HUES6 (cell line): ENCODE data around the gene CARHSP1.
"Not testable (repeated sequence)": the region's sequence is repeated elsewhere in the genome, so short reads cannot be mapped to it uniquely, and the experiment has no call there.

Experiments used
- H3K27ac ChIP-seq: 2 replicates; pipeline ENCODE4 v1.7.0; 2013; ENCODE audit warnings: low read depth, mild to moderate bottlenecking, low read length, inconsistent platforms
- H3K27me3 ChIP-seq: 2 replicates; pipeline ENCODE4 v1.6.1; 2013; ENCODE audit warnings: low read length; ENCODE audit not compliant: control insufficient read depth, insufficient read depth
- H3K36me3 ChIP-seq: 2 replicates; pipeline ENCODE4 v1.6.1; 2013; ENCODE audit warnings: low read length; ENCODE audit not compliant: control insufficient read depth, insufficient read depth
- H3K4me1 ChIP-seq: 2 replicates; pipeline ENCODE4 v1.6.1; 2013; ENCODE audit warnings: low read length; ENCODE audit not compliant: control insufficient read depth, insufficient read depth
- H3K4me3 ChIP-seq: 2 replicates; pipeline ENCODE4 v1.5.1; 2013; ENCODE audit warnings: low read depth, low read length
- H3K9ac ChIP-seq: one replicate; pipeline ENCODE4 v1.6.1; 2013; ENCODE audit warnings: mild to moderate bottlenecking, low read length
- H3K9me3 ChIP-seq: 2 replicates; pipeline ENCODE4 v1.6.1; 2013; ENCODE audit warnings: low read depth, low read length; ENCODE audit not compliant: control insufficient read depth, insufficient read depth

CARHSP1 gene

DNA sequence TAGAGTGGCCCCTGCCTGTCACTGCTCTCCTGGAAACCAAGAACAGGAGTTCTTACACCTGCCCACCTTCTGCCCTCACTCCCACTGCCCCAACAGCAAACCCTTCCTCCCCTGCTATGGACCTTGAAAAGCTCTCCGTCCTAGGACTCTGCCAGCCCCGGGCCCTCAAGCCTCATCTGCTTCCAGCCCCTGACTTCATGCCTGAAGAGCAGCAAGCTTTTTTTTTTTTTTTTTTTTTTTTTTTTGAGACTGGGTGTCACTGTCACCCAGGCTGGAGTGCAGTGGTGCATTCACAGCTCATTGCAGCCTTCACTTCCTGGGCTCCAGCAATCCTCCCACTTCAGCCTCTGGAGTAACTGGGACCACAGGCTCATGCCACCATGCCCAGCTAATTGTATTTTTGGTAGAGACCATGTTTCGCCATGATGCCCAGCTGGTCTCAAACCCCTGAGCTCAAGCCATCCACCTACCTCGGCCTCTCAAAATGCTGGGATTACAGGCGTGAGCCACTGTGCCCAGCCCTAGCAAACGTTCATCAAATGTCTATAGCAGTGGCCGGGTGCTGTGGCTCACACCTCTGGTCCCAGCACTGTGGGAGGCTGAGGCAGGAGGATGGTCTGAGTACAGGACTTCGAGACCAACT is 16.9 kb downstream of the CARHSP1 start:
- Histone ChIP-seq H3K9ac (no peak overlapping the region), H3K9me3 (no peaks in the 10 kb centered on the region), H3K36me3 (peaks cover 88% of the 10 kb centered on the region), H3K4me1 (peaks cover 16% of the 10 kb centered on the region), H3K27me3 (no peaks in the 10 kb centered on the region), H3K4me3 (no peak overlapping the region), H3K27ac (no peak overlapping the region)

DNA sequence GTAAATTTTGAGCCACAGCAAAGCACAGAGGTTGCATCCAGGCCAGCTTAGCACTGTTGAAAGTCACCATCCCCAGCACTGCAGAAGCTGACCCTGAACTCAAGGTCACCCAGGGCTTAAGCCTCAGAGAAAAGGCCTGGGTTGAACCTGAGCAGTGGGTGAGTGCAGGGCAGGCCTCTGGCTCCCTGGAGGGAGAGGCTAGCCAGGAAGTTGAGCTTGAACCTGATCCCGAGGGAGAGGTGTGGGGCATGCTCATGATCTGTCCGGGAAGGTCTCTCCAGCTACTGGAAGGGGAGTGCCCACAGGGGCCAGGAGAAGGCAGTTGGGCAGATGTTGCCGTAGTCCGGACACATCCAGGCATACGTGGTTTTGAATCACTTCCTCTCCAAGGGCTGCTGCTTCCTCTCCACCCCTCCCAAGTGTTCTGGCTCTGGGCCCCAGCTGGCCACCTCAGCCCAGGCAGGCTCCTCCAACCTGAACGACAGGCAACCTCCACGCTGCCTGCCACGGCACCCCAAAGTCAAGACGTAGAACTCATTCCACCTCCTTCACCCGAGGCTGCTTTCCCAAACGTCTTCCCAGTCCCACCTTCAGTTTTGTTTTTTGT is 18.4 kb downstream of the CARHSP1 start:
- Histone ChIP-seq H3K4me1 (peaks cover 16% of the 10 kb centered on the region), H3K36me3 (peaks cover 82% of the 10 kb centered on the region), H3K27me3 (no peaks in the 10 kb centered on the region), H3K4me3 (no peak overlapping the region), H3K9ac (no peak overlapping the region), H3K27ac (no peak overlapping the region), H3K9me3 (no peaks in the 10 kb centered on the region)

DNA sequence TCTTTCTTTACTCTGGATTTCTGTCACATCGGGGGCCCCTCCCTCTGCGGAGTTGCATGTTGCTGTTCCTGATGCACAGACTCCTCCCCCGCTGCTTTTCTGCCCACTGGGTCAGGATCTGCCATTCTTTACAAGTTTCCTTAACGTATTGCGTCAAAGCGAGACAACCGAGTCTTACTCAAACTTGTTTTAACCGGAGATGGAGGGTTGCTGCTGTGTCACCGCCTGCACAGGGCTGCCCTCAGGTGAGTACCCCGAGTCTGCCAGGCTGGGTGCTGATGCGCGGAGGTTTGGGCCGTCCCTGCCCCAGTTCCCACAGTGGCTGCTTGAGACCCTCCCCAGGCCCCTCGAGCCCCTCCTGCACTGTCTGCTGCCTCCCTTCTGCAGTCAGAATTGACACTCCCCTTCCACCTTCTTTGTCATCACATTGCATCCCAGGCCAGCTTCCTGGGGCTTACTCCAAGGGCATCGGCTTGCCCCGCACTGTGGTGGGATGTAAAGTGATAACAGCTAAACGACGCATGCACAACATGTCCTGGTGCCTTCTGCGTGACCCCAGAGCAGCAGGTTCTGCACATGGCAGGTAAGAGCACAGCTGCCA is 19.3 kb downstream of the CARHSP1 start:
- H3K27ac ChIP-seq, result no peak overlapping the region
- no peak overlapping the region for H3K9ac ChIP-seq
- peaks cover 16% of the 10 kb centered on the region for H3K4me1 ChIP-seq
- no peaks in the 10 kb centered on the region for H3K9me3 ChIP-seq
- no peak overlapping the region for H3K4me3 ChIP-seq
- H3K36me3 ChIP-seq, result peaks cover 75% of the 10 kb centered on the region
- no peaks in the 10 kb centered on the region for H3K27me3 ChIP-seq

DNA sequence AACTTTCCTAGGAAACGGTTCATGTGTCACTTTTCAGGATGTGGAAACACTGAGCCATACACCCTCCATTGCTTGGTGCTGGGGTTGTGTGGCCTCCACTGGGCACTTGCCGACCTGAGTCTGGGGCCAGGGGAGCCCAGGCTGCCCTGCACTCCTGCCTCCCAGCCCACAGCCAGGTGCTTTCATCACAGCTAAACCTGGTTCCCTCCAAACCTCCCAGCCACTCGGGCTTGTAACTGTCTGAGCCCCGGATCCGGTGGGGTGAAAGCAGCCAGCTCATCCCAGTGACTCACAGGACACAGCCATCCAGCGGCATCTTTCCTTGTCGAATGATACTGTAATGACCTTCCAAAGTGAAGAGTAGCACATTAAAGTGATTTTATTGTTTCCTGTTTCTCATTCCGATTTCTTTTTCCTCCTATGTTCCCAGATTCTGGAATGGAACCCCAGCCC is 19.8 kb downstream of the CARHSP1 start:
- Histone ChIP-seq H3K27ac (no peak overlapping the region), H3K4me3 (no peak overlapping the region), H3K4me1 (peaks cover 16% of the 10 kb centered on the region)

DNA sequence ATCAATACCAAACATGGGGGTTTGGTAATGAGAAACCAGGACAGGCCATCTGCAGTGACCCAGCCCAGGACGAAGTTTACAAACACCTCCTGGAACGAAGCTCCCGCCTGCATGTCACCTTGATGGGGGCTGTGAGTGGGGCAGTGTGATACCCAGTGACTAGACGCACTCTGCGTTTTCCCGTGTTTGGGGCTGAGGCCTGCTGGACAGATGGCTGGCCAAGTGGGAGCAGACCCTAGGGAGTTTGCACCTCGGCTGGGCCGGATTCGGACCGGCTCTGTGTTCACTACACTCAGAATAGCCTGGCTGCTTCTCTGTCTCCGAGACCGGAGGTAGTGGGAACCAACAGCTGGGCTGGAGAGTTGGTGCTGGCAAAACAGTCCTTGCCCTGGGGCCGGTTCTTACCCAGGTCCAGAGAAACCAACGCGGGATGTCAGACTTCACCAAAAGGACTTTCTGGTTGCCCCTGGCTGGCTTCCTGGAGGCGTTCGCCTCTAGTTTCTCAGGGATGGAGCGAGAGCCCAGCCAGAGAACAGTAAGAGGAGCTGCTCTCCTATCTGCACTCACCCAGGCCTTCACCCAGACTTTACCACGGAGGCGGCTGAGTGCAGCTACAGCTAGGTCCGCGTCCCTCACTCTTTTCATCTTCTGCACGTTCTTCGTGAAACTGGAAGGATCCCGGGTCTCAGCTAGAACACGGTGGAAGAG is 20.4 kb downstream of the CARHSP1 start:
- H3K27me3 ChIP-seq, result no peaks in the 10 kb centered on the region
- H3K36me3 ChIP-seq, result peaks cover 69% of the 10 kb centered on the region
- H3K9ac ChIP-seq, result no peak overlapping the region
- H3K9me3 ChIP-seq, result no peaks in the 10 kb centered on the region
- H3K4me1 ChIP-seq, result peaks cover 15% of the 10 kb centered on the region
- no peak overlapping the region for H3K27ac ChIP-seq
- H3K4me3 ChIP-seq, result no peak overlapping the region

More for the DNA sequence above, 19.8 kb downstream of the CARHSP1 start:
- no peaks in the 10 kb centered on the region for H3K27me3 ChIP-seq
- no peak overlapping the region for H3K9ac ChIP-seq
- peaks cover 73% of the 10 kb centered on the region for H3K36me3 ChIP-seq
- H3K9me3 ChIP-seq, result no peaks in the 10 kb centered on the region

DNA sequence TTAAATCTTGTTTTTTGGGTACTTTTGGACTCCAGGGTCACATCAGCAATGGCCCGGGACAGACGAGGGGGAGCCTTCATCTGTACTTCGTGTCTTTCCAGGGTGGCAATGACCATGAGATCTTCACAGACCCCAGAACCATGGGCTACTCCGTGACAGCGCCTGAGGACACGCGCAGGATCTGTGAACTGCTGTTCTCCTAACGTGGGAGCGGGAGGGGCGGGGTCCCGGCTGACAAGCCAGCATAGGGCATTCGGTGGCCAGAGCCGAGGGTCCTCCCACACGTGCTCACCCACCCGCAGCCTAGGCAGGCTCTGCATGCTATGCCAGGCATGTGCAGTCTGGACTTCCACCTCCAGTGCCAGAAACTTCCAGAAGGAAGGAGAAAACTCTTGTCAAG is 21.2 kb downstream of the CARHSP1 start:
- Histone ChIP-seq H3K9ac (no peak overlapping the region), H3K27me3 (no peaks in the 10 kb centered on the region), H3K9me3 (no peaks in the 10 kb centered on the region), H3K36me3 (peaks cover 62% of the 10 kb centered on the region), H3K4me1 (peaks cover 11% of the 10 kb centered on the region; the same call in 1 of the 2 replicates), H3K4me3 (no peak overlapping the region), H3K27ac (no peak overlapping the region)

DNA sequence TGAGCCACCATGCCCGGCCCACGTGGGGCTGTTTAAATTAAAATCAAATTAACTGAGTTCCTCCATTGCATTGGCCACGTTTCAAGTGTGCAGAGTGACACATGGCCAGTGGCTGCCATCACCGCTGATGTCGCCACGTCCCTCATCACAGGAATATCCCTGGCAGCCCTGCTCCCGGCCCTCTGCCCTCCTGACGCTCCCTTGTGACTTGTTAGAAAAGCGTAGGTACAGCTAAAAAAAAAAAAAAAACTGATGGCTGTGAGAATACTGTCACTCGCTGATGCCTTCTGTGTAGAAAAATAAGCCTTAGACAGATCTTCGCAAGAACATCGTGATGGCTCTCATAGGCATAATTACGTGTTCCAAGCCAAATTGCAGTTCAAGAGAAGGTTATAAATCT is 21.7 kb downstream of the CARHSP1 start:
- Histone ChIP-seq H3K9ac (no peak overlapping the region), H3K4me3 (no peak overlapping the region), H3K36me3 (peaks cover 57% of the 10 kb centered on the region), H3K9me3 (no peaks in the 10 kb centered on the region), H3K27me3 (no peaks in the 10 kb centered on the region), H3K27ac (no peak overlapping the region), H3K4me1 (peaks cover 11% of the 10 kb centered on the region; the same call in 1 of the 2 replicates)

DNA sequence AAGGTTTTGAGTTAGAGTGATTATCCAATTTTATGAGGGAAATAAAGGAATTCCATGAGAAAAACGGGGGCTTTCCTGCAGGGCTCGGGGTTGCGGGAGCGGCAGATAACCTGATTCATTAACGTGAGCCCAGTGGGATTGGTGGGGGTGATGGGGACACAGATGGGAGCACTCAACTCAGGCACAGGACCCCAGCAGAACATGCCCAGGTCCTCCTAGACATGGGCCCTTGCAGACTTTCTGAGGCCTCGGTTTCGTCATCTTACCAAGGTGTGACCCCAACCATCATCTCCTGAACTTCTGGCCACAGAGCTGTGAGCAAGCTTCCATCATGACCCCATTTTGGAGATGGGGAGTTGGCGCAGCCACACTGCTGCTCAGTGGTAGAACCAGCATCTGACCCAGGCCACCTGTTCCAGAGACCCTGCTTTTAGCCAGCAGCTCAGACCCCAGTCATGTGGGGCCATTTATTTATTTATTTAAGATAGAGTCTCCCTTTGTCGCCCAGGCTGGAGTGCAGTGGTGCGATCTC is 22.3 kb downstream of the CARHSP1 start:
- Histone ChIP-seq H3K27me3 (no peaks in the 10 kb centered on the region), H3K4me1 (peaks cover 11% of the 10 kb centered on the region; the same call in 1 of the 2 replicates), H3K4me3 (no peak overlapping the region), H3K9me3 (no peaks in the 10 kb centered on the region), H3K36me3 (peaks cover 50% of the 10 kb centered on the region), H3K9ac (no peak overlapping the region), H3K27ac (no peak overlapping the region)

DNA sequence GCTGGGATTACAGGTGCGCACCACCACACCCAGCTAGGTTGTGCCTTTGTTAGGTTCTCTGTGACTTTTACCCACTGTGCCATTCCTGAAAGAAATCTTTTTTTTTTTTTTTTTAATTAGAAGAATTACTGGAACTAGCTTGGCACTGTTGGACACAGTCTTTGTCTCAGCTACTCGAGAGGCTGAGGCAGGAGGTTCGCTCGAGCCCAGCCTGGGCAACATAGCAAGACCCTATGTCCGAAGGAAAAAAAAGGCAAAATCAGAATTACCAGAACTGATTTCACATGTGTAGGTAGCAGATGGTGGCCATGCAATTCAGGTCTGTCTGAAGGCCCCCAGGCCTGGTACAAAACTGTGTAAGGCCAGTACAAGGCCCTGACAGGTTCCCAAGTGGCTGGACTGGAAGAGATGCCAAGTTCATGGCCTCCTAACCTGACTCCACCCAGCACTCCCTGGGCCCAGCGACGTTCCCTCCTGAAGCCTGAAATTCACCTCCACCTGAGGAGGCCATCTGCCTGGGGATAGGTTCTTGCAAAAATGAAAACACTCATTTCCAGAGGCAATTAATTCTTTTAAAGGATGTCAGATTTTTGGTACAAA is 23.0 kb downstream of the CARHSP1 start:
- Histone ChIP-seq H3K9ac (no peak overlapping the region), H3K36me3 (peaks cover 48% of the 10 kb centered on the region), H3K27me3 (no peaks in the 10 kb centered on the region), H3K27ac (no peak overlapping the region), H3K4me1 (peaks cover 11% of the 10 kb centered on the region; the same call in 1 of the 2 replicates), H3K9me3 (no peaks in the 10 kb centered on the region), H3K4me3 (no peak overlapping the region)

DNA sequence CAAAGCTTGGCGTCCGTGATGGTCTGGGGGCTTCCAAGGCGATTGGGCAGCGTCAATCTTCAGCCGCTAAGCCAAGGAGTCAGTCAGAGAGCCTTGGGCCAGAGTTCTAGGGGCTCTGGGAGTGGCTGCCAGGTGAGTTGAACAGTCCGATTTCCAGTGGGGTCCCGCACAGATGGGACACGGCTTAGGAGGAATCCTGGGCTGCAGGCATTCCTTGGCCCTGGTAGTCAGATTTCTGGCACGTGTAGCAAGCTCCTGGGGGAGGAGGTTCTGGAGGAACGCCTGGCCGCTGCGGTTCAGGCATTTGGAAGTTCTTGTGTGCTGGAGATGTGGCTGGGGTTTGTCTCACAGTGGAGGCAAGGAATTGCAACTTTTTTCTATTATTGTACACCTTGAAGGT is 25.5 kb downstream of the CARHSP1 start:
- not testable (repeated sequence) for H3K4me1 ChIP-seq, H3K9ac ChIP-seq, H3K4me3 ChIP-seq, H3K27me3 ChIP-seq, H3K27ac ChIP-seq, H3K9me3 ChIP-seq
- peaks cover 24% of the 10 kb centered on the region for H3K36me3 ChIP-seq
